Upper lobe of left lung (tissue), 6 donors: ENCODE results near the gene SLCO1B3. TPM values are rescaled to one million over a fixed set of nuclear protein-coding genes. Genes with fewer than 3 reads are reported as not detected.
"Not testable (repeated sequence)": the region's sequence is repeated elsewhere in the genome, so short reads cannot be mapped to it uniquely, and the experiment has no call there.

Experiments
- ATAC-seq, 2 donors: fragments of 200-7000 bp; cut with Tn5 transposase; one replicate each; pipeline ENCODE4 v1.9.1; 2022; ENCODE audit warnings: mild to moderate bottlenecking in 2 of 2, moderate library complexity in 2 of 2; ENCODE audit not compliant: low FRiP score in 2 of 2
- DNase-seq, 2 donors: peaks; one replicate each; pipeline ENCODE4 v3.0.0-alpha.2; 2019 to 2020
- H3K27ac ChIP-seq, 4 donors: fragments of 200-600 bp; sonication (generic); one replicate each; pipeline ENCODE4 v1.5.1; 2016 to 2019
- H3K27me3 ChIP-seq, 4 donors: fragments of 200-600 bp; sonication (generic); one replicate each; pipeline ENCODE4 v1.5.1; 2017 to 2019
- H3K36me3 ChIP-seq, 4 donors: fragments of 200-600 bp; sonication (generic); one replicate each; pipeline ENCODE4 v1.5.1; 2016 to 2019
- H3K4me1 ChIP-seq, 4 donors: fragments of 200-600 bp; sonication (generic); one replicate each; pipeline ENCODE4 v1.5.1; 2018 to 2019
- H3K4me3 ChIP-seq, 4 donors: fragments of 200-600 bp; sonication (generic); one replicate each; pipeline ENCODE4 v1.5.1; 2017 to 2019; ENCODE audit warnings: mild to moderate bottlenecking in 2 of 4, moderate library complexity in 1 of 4
- H3K9me3 ChIP-seq, 4 donors: fragments of 200-600 bp; sonication (generic); one replicate each; pipeline ENCODE4 v1.5.1; 2018 to 2019
- EP300 ChIP-seq, 4 donors: sonication (generic); formaldehyde crosslinking; IDR thresholded peaks; one replicate each; pipeline ENCODE4 v1.5.1; 2017; ENCODE audit warnings: antibody characterized with exemption in 4 of 4, control low read depth in 2 of 4
- POLR2A ChIP-seq, 4 donors: fragments of 450-650 bp; IDR thresholded peaks; one replicate each; pipeline ENCODE4 v1.5.1; 2016 to 2017; ENCODE audit warnings: antibody characterized with exemption in 4 of 4, mild to moderate bottlenecking in 2 of 4
- POLR2AphosphoS5 ChIP-seq, 2 donors: sonication (generic); formaldehyde crosslinking; IDR thresholded peaks; one replicate each; pipeline ENCODE4 v1.5.1; 2017; ENCODE audit warnings: antibody characterized with exemption in 2 of 2
- WGBS, 2 donors: methylation state at CpG; one replicate each; pipeline ENCODE4 v1.1.5; 2017 to 2018; 5-methylcytosine and 5-hydroxymethylcytosine counted together
- total RNA-seq, 6 donors: library from RNA; depleted of rRNA in 4 of 6; stranded (reverse); fragments of >200 nt in 4 of 6; gene quantifications; one replicate each; pipeline versions ENCODE4 v1.1.0 to v1.2.1, GENCODE V29; 2016 to 2021
- TF ChIP-seq, protein P1 (sequence below), 6 experiments: fragments of 450-650 bp in 4 of 6; fragments of 200-600 bp in 2 of 6; sonication (generic) in 2 of 6; IDR thresholded peaks; one replicate each; pipeline ENCODE4 v1.5.1; 2016 to 2019; ENCODE audit warnings: antibody characterized with exemption in 6 of 6
- donor health status: DM: no; HTN: no; CAD: no; lungs with moderate emphysema.
- donor health status: DM: no; HTN: yes; CAD: no; lungs with severe emphysema.

Gene SLCO1B3, protein sequence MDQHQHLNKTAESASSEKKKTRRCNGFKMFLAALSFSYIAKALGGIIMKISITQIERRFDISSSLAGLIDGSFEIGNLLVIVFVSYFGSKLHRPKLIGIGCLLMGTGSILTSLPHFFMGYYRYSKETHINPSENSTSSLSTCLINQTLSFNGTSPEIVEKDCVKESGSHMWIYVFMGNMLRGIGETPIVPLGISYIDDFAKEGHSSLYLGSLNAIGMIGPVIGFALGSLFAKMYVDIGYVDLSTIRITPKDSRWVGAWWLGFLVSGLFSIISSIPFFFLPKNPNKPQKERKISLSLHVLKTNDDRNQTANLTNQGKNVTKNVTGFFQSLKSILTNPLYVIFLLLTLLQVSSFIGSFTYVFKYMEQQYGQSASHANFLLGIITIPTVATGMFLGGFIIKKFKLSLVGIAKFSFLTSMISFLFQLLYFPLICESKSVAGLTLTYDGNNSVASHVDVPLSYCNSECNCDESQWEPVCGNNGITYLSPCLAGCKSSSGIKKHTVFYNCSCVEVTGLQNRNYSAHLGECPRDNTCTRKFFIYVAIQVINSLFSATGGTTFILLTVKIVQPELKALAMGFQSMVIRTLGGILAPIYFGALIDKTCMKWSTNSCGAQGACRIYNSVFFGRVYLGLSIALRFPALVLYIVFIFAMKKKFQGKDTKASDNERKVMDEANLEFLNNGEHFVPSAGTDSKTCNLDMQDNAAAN
- under 1 TPM in 3 of 6 donors, not detected in 3; 0.13 to 0.86 (median 0.69) TPM for total RNA-seq

DNA sequence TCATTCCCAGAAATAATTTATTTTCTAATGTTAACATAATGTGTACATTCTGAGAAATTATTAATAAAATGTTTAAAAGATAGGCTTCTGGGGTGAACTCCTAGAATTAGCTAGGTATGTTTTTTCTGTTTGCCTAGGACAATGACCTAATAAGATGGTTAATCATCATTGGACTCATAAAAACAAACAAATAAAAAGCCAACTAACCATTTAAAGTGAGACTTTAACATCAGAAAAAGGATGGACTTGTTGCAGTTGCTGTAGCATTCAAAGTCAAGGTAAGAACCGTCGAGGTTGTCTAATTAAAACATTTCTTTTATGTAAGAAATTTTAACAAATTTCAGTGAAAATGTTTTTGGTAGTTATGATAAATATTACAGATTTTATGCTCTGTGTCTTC is at the start of gene SLCO1B3:
Gene SLCO1B3 (plus strand): TSS at position 219 of the 400 bp plus-strand sequence. CDS start 5,034 bp downstream, outside the sequence.
- no peaks in the 10 kb centered on the region for H3K4me1 ChIP-seq
- H3K27ac ChIP-seq: no peak within 1 kb of the TSS
- TF ChIP-seq, protein P1, sequence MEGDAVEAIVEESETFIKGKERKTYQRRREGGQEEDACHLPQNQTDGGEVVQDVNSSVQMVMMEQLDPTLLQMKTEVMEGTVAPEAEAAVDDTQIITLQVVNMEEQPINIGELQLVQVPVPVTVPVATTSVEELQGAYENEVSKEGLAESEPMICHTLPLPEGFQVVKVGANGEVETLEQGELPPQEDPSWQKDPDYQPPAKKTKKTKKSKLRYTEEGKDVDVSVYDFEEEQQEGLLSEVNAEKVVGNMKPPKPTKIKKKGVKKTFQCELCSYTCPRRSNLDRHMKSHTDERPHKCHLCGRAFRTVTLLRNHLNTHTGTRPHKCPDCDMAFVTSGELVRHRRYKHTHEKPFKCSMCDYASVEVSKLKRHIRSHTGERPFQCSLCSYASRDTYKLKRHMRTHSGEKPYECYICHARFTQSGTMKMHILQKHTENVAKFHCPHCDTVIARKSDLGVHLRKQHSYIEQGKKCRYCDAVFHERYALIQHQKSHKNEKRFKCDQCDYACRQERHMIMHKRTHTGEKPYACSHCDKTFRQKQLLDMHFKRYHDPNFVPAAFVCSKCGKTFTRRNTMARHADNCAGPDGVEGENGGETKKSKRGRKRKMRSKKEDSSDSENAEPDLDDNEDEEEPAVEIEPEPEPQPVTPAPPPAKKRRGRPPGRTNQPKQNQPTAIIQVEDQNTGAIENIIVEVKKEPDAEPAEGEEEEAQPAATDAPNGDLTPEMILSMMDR (IDR thresholded peaks at IDR 0.05): no peak
- TF ChIP-seq POLR2A (IDR thresholded peaks at IDR 0.05): no peak
- ATAC-seq: no peak
- H3K27me3 ChIP-seq: no peaks in the 10 kb centered on the region
- no peaks in the 10 kb centered on the region for H3K36me3 ChIP-seq
- DNase-seq: no peak
- H3K4me3 ChIP-seq: no peak within 1 kb of the TSS
- 92 to 94% methylated on average over 2 of the region's 2 CpGs for WGBS, 2 donors
- no peaks in the 10 kb centered on the region for H3K9me3 ChIP-seq

DNA sequence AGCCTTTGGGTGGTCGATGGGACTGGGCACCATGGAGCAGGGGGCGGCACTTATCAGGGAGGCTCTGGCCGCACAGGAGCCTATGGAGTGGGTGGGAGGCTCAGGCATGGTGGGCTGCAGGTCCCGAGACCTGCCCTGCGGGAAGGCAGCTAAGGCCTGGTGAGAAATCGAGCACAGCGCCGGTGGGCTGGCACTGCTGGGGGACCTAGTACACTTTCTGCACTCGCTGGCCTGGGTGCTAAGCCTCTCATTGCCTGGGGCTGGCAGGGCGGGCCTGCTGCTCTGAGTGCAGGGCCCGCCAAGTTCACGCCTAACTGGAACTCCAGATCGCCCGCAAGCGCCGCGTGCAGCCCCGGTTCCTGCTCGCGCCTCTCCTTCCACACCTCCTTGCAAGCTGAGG is 33.1 kb upstream of the SLCO1B3 start:
- DNase-seq (peak in 1 of 2 donors; percentile 75), ATAC-seq (no peak)
- TF ChIP-seq, protein P1 (IDR thresholded peaks at IDR 0.05): no peak
- no peak for TF ChIP-seq POLR2AphosphoS5 (IDR thresholded peaks at IDR 0.05)
- TF ChIP-seq POLR2A (IDR thresholded peaks at IDR 0.05): no peak
- TF ChIP-seq EP300 (IDR thresholded peaks at IDR 0.05): no peak
- no peak overlapping the region for H3K4me3 ChIP-seq
- no peaks in the 10 kb centered on the region for H3K36me3 ChIP-seq
- no peaks in the 10 kb centered on the region for H3K4me1 ChIP-seq
- H3K9me3 ChIP-seq: peaks cover 0 to 8% (median 2%) of the 10 kb centered on the region in 4 donors
- 93% methylated on average over 8 of the region's 20 CpGs; no CpG with 5 or more reads in 1 of the 2 donors for WGBS, 2 donors
- no peaks in the 10 kb centered on the region for H3K27me3 ChIP-seq
- H3K27ac ChIP-seq: no peak overlapping the region

DNA sequence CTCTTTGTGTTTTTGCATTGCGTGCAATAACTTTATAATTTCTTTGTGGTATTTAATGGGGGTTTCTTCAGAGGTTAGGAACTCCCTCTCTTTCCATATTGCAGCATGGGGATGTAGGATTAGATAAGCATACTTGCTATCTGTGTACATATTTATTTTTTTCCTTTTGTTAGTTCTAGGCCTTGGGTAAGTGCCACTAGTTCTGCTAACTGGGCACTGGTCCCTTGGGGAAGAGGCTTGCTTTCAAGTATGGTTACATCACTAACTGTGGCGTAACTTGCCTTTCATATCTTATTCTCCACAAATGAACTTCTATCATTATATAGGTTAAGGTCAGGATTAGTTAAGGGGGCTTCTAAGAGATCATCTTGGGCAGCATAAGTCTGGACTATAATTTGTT is 31.5 kb upstream of the SLCO1B3 start:
- no peak for DNase-seq

DNA sequence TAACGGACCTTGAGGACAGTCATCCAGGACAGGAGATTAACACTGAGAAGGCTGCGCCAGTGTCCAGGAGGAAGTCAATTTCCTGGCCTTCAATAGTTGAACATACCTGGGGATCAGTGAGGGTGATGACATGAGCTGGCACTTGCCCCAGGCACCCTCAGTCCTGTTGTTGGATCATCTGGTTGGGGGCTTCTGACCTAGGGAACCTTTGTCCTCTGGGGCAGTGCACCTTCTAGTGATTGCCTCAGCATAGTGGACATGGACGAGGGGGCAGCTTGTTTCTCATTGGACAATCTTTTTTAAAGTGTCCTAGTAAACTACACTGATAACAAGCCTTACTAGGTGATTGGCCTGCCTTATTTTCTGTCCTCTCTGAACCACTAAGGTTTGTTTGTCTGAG is 30.5 kb upstream of the SLCO1B3 start:
- WGBS, 2 donors: 55 to 56% methylated on average over 3 of the region's 3 CpGs
- not testable (repeated sequence) for H3K4me3 ChIP-seq, ATAC-seq, H3K27me3 ChIP-seq, H3K27ac ChIP-seq, H3K9me3 ChIP-seq, DNase-seq, H3K36me3 ChIP-seq, H3K4me1 ChIP-seq

More for the DNA sequence above, 31.5 kb upstream of the SLCO1B3 start:
- peaks cover 0 to 8% (median 2%) of the 10 kb centered on the region in 4 donors for H3K9me3 ChIP-seq
- H3K4me1 ChIP-seq: no peaks in the 10 kb centered on the region
- 77% methylated on average over 2 of the region's 2 CpGs for WGBS, 2 donors
- no peak overlapping the region for H3K4me3 ChIP-seq
- TF ChIP-seq, protein P1 (IDR thresholded peaks at IDR 0.05): no peak
- TF ChIP-seq POLR2AphosphoS5 (IDR thresholded peaks at IDR 0.05) (no peak), POLR2A (IDR thresholded peaks at IDR 0.05) (no peak), EP300 (IDR thresholded peaks at IDR 0.05) (no peak)
- H3K27me3 ChIP-seq: no peaks in the 10 kb centered on the region
- no peak for ATAC-seq
- no peak overlapping the region for H3K27ac ChIP-seq
- no peaks in the 10 kb centered on the region for H3K36me3 ChIP-seq

DNA sequence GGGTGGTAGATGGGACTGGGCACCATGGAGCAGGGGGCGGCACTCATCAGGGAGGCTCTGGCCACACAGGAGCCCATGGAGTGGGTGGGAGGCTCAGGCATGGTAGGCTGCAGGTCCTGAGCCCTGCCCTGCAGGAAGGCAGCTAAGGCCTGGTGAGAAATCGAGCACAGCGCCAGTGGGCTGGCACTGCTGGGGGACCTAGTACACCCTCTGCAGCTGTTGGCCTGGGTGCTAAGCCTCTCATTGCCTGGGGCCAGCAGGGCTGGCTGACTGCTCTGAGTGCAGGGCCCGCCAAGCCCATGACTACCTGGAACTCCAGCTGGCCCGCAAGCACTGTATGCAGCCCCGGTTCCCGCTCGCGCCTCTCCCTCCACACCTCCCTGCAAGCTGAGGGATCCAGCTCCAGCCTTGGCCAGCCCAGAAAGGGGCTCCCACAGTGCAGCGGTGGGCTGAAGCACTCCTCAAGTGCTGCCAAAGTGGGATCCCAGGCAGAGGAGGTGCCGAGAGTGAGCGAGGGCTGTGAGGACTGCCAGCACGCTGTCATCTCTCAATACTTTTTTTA is 26.6 kb upstream of the SLCO1B3 start:
- ATAC-seq, H3K4me3 ChIP-seq, H3K27ac ChIP-seq, H3K36me3 ChIP-seq, H3K9me3 ChIP-seq, H3K27me3 ChIP-seq, H3K4me1 ChIP-seq: not testable (repeated sequence)
- WGBS, 2 donors: 88 to 91% methylated on average over 8 to 12 of the region's 13 CpGs
- DNase-seq: peak in 1 of 2 donors; percentile 63
